HG02678 (cell line): Measurements from ENCODE around the gene MSH3.
"Not testable (repeated sequence)": the region's sequence is repeated elsewhere in the genome, so short reads cannot be mapped to it uniquely, and the experiment has no call there.

Experiments used
- ATAC-seq: cut with Tn5 transposase; IDR thresholded peaks from one replicate; pipeline ENCODE4 v1.9.1; 2021; ENCODE audit warnings: mild to moderate bottlenecking, moderate library complexity; ENCODE audit not compliant: unreplicated experiment

MSH3 gene

GRCh38 chr5:80884929-80885328 lies 230.5 kb downstream of the MSH3 start:
- ATAC-seq: no peak

- ATAC-seq: no peak
Measured at GRCh38 chr5:80885396-80886000, 231.0 kb downstream of the MSH3 start.

- ATAC-seq: no peak
Measured at GRCh38 chr5:80894083-80894482, 239.6 kb downstream of the MSH3 start.

- no peak for ATAC-seq
Measured at GRCh38 chr5:80895523-80895922, 241.1 kb downstream of the MSH3 start.

GRCh38 chr5:80902624-80903023 lies 248.2 kb downstream of the MSH3 start:
- not testable (repeated sequence) for ATAC-seq

GRCh38 chr5:80904533-80905187 lies 250.2 kb downstream of the MSH3 start:
- no peak for ATAC-seq

GRCh38 chr5:80905405-80905804 lies 251.0 kb downstream of the MSH3 start:
- ATAC-seq: no peak

- no peak for ATAC-seq
Measured at GRCh38 chr5:80912479-80912878, 258.0 kb downstream of the MSH3 start.

GRCh38 chr5:80915716-80916115 lies 261.3 kb downstream of the MSH3 start:
- no peak for ATAC-seq

- ATAC-seq: no peak
Measured at GRCh38 chr5:80916676-80917075, 262.2 kb downstream of the MSH3 start.

GRCh38 chr5:80917631-80918030 lies 263.2 kb downstream of the MSH3 start:
- ATAC-seq: no peak

GRCh38 chr5:80919678-80920196 lies 265.3 kb downstream of the MSH3 start:
- no peak for ATAC-seq

GRCh38 chr5:80920333-80920732 lies 265.9 kb downstream of the MSH3 start:
- no peak for ATAC-seq

GRCh38 chr5:80921026-80921425 lies 266.6 kb downstream of the MSH3 start:
- ATAC-seq: no peak

- ATAC-seq: no peak
Measured at GRCh38 chr5:80925931-80926330, 271.5 kb downstream of the MSH3 start.
